GM21423 (cell line): ENCODE measurements around the gene IFI30.
A peak's percentile ranks its signal among the peaks of the same experiment; 100 is the strongest.

Source experiments
- ATAC-seq: cut with Tn5 transposase; IDR thresholded peaks from one replicate; pipeline ENCODE4 v1.9.1; 2021; ENCODE audit warnings: mild to moderate bottlenecking, moderate library complexity; ENCODE audit not compliant: unreplicated experiment

IFI30 gene

GRCh38 chr19:18170714-18171255, 2.8 kb upstream of the IFI30 start:
- no peak for ATAC-seq

GRCh38 chr19:18171605-18172327, 1.8 kb upstream of the IFI30 start:
- ATAC-seq: no peak

GRCh38 chr19:18172331-18173053, 1.1 kb upstream of the IFI30 start:
- no peak for ATAC-seq

GRCh38 chr19:18173054-18173571, 500 bp upstream of the IFI30 start:
- ATAC-seq: peak; percentile 9

GRCh38 chr19:18174983-18175382, 1.4 kb downstream of the IFI30 start:
- ATAC-seq: no peak

- no peak for ATAC-seq
Measured at GRCh38 chr19:18176367-18177310, 3.0 kb downstream of the IFI30 start.

- ATAC-seq: no peak
Measured at GRCh38 chr19:18179957-18180356, 6.3 kb downstream of the IFI30 start.

- no peak for ATAC-seq
Measured at GRCh38 chr19:18183529-18183928, 9.9 kb downstream of the IFI30 start.

DNA sequence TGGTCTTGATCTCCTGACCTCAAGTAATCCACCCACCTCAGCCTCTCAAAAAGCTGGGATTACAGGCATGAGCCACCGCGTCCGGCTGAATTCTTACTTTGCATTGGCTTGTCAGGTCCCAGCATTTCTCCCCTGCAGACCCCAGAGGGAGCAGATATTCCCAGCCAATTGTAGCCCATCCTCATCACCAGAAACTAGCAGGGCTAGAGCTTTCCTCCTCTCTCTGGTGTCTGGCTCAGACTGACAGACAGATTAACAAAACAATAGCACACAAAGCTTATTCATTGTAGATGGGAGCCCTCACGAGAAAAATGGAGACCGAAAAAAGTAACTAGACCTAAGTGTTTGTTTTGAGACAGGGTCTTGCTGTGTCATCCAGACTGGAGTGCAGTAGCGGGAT, 11.9 kb downstream of the IFI30 start:
- ATAC-seq: no peak

- no peak for ATAC-seq
Measured at GRCh38 chr19:18190278-18190677, 16.7 kb downstream of the IFI30 start.

DNA sequence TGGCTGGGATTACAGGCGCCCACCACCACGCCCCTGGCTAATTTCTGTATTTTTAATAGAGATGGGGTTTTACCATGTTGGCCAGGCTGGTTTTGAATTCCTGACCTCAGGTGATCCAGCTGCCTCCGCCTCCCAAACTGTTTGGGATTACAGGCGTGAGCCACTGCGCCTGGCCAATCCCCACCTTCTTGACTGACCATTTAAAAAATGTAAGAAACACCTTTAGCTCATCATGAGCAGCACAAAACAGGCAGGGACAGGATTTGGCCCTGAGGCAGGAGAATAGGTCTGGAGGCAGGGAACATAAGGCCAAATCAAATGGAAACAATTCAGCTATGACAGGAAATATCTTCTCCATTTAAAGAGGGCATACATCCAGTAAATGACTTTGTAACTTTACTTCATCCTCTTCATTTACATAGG, 18.0 kb downstream of the IFI30 start:
- ATAC-seq: no peak

DNA sequence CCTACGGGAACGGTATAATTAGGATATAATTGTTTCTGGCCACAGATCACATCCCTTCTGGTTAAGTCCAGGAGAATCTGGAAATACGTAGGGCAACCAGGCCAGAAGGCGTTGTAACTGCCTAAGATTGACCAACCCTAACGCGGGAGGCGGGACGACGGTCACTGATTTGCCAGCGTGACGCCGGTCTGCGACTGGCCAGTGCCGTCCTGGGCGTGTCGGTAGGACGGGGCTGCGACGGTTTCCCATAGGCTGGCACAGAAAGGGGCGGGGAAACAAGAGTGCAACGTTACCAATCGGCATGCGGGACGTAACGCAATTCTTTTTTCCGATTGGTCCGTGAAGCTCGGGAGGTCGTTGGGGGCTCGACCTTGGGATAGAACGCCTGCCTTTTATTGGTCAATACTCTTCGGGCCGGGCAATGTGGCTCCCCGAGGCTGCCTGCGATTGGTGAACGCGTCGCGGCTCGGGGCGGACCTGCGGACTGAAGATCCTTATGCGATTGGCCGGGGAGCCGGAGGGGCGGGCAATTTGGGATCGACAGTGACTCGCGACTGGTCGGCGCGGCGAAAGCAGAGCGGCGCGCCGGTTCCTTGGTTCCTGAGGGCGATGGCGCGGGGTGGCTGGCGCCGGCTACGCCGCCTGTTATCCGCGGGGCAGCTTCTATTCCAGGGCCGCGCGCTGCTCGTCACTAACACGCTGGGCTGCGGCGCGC, 19.2 kb downstream of the IFI30 start, which contains the start of gene MPV17L2:
MPV17L2 (plus strand) TSS at position 546 of the 715 bp plus-strand sequence; CDS start at position 610, 64 bp downstream.
- peak; percentile 79 for ATAC-seq

DNA sequence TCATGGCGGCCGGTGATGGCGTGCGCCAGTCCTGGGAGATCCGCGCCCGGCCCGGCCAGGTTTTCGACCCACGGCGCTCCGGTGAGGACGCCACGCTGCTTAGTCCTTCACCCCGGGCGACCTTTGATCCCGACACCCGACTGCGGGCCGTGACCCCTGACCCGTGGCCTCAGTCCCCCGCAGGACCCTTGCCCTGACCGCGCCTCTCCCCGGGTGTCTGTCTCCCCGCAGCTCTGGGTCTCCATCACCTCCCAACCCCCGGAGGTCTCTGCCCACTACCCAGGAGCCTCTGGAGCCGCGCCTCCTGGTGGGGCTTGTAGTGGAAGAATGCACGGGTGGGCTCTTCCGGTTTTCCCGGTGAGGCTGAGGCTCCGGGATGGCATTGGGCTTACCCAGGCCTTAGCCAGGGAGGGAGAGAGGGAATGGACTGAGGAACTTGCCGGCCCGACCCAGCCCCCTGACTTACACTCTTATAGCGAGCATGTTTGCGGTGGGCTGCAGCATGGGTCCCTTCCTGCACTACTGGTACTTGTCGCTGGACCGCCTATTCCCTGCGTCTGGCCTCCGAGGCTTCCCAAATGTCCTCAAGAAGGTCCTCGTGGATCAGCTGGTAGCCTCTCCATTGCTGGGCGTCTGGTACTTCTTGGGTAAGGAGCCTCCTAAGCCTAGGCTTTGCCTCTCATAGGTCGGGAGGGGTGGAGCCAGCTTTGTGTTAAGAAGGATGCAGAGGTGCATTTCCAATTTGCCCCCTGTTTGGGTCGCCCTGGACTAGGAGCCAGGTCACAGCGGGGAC, 20.0 kb downstream of the IFI30 start:
- peak; percentile 15 for ATAC-seq

GRCh38 chr19:18194181-18194530, 20.5 kb downstream of the IFI30 start:
- no peak for ATAC-seq

DNA sequence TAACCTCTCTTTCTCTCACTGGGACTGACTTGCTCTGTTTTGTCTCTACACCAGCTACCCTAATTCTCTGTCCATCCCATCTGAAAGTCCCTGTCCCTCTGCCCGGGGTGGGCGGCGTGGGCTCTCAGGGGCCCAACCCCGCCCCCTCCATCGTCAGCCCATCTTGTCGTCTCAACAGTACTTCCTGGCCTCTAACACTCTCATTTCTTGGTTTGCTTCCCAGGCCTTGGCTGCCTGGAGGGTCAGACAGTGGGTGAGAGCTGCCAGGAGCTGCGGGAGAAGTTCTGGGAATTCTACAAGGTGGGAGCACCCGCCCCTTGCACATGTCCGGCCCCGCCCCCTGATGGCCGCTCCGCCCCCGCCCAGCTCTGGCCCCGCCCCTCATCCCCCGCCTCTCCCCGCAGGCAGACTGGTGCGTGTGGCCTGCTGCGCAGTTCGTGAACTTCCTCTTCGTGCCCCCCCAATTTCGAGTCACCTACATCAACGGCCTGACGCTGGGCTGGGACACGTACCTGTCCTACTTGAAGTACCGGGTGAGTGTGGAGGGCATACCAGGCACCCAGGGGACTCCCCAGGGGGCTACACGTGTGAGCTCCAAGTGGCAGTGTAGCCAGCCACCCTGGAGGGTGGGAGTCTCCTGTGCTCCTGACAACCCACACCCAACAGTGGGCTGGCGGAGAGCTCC, 21.1 kb downstream of the IFI30 start:
- no peak for ATAC-seq

GRCh38 chr19:18196511-18196845, 22.9 kb downstream of the IFI30 start:
- no peak for ATAC-seq

DNA sequence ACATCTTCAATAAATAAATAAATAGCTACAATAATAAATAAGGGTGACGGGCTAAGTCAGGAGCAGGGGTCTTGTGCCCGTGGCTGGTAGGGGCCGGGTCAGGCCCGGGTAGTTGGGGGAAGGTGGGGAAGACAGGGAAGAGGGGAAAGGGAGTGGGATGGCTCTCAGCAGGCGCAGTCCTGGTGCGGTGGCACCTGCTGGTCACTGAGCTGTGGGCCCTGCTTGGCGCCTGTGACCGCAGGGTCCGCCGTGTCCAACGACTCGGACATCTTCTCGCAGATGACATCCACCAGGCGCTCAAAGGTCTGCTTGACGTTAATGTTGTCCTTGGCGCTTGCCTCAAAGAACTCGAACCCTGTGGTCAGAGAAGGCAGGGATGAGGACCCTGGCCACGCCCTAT, 23.7 kb downstream of the IFI30 start:
- no peak for ATAC-seq

DNA sequence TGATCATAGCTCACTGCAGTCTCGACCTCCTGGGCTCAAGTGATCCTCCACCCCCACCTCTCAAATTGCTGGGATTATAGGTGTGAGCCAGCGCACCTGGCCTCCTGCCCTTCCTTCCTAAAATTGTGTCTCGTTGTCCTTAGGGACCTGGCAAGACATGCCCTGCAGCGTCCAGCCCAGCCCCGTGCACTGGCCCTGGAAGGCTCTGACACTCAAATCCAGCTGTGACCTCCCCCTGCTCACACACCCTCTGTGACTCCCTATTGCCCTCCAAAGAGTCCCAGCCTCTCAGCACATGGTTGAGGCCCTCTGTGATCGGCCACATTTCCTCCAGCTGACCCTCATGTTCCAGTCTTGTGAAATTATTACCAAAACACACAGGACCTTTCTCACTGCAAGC, 24.3 kb downstream of the IFI30 start:
- ATAC-seq: no peak

GRCh38 chr19:18198374-18198773, 24.8 kb downstream of the IFI30 start:
- no peak for ATAC-seq
